Mesenchymal stem cell (in vitro differentiated cells and primary cell): Measurements from ENCODE around the gene CELSR1.

ENCODE experiments used
- DNase-seq: peaks from one replicate; pipeline ENCODE4 v3.0.0-alpha.2; 2013
- H2AFZ ChIP-seq: one replicate; pipeline ENCODE4 v1.6.1; 2013; ENCODE audit warnings: low read depth, mild to moderate bottlenecking, control low read depth, inconsistent platforms, low read length, moderate library complexity
- H2AK5ac ChIP-seq: 2 replicates; pipeline ENCODE4 v1.6.1; 2013; ENCODE audit warnings: low read length, moderate library complexity, mild to moderate bottlenecking, inconsistent platforms; ENCODE audit not compliant: severe bottlenecking
- H2BK120ac ChIP-seq: one replicate; pipeline ENCODE4 v1.6.1; 2013; ENCODE audit warnings: low read depth, mild to moderate bottlenecking, inconsistent platforms, low read length, moderate library complexity
- H2BK12ac ChIP-seq, 2 experiments: one replicate each; pipeline ENCODE4 v1.6.1; 2013; ENCODE audit warnings: inconsistent platforms in 2 of 2, low read length in 2 of 2, mild to moderate bottlenecking in 2 of 2, moderate library complexity in 2 of 2, control low read depth in 1 of 2
- H2BK15ac ChIP-seq: one replicate; pipeline ENCODE4 v1.6.1; 2013; ENCODE audit warnings: mild to moderate bottlenecking, low read depth, inconsistent platforms; ENCODE audit not compliant: poor library complexity, severe bottlenecking
- H2BK5ac ChIP-seq: 2 replicates; pipeline ENCODE4 v1.6.1; 2013; ENCODE audit warnings: low read depth, mild to moderate bottlenecking, low read length, control low read depth, inconsistent platforms; ENCODE audit not compliant: poor library complexity, severe bottlenecking
- H3K14ac ChIP-seq, 2 experiments: one replicate each; pipeline ENCODE4 v1.6.1; 2013; ENCODE audit warnings: inconsistent platforms in 2 of 2, low read length in 2 of 2, control low read depth in 1 of 2, mild to moderate bottlenecking in 1 of 2, moderate library complexity in 1 of 2
- H3K18ac ChIP-seq, 2 experiments: one replicate each; pipeline ENCODE4 v1.6.1; 2013; ENCODE audit warnings: inconsistent platforms in 2 of 2, low read length in 2 of 2, control low read depth in 1 of 2, low read depth in 1 of 2, mild to moderate bottlenecking in 1 of 2
- H3K23ac ChIP-seq, 2 experiments: one replicate each; pipeline ENCODE4 v1.6.1; 2013; ENCODE audit warnings: inconsistent platforms in 2 of 2, low read length in 2 of 2, mild to moderate bottlenecking in 2 of 2, moderate library complexity in 2 of 2, control low read depth in 1 of 2
- H3K27ac ChIP-seq: 2 replicates; pipeline ENCODE4 v1.5.1; 2013; ENCODE audit warnings: mild to moderate bottlenecking, moderate library complexity, low read length, control low read depth, inconsistent platforms; ENCODE audit not compliant: poor library complexity, severe bottlenecking
- H3K27me3 ChIP-seq, 2 experiments: 2 replicates each; pipeline versions ENCODE4 v1.6.1 to v1.7.0; 2013; ENCODE audit warnings: low read length in 2 of 2, mild to moderate bottlenecking in 2 of 2, moderate library complexity in 2 of 2, control low read depth in 1 of 2, inconsistent platforms in 1 of 2; ENCODE audit not compliant: control insufficient read depth in 1 of 2, insufficient read depth in 1 of 2
- H3K36me3 ChIP-seq, 2 experiments: 2 replicates each; pipeline versions ENCODE4 v1.6.1 to v1.7.0; 2013; ENCODE audit warnings: low read length in 2 of 2, control low read depth in 1 of 2, inconsistent platforms in 1 of 2, low read depth in 1 of 2, mild to moderate bottlenecking in 1 of 2; ENCODE audit not compliant: insufficient read depth in 2 of 2, control insufficient read depth in 1 of 2
- H3K4ac ChIP-seq, 2 experiments: one replicate each; pipeline ENCODE4 v1.6.1; 2013; ENCODE audit warnings: inconsistent platforms in 2 of 2, low read length in 2 of 2, mild to moderate bottlenecking in 2 of 2, moderate library complexity in 2 of 2, control low read depth in 1 of 2, low read depth in 1 of 2
- H3K4me1 ChIP-seq: 2 replicates; pipeline ENCODE4 v1.6.1; 2013; ENCODE audit warnings: low read depth, low read length, control low read depth; ENCODE audit not compliant: control insufficient read depth, insufficient read depth
- H3K4me2 ChIP-seq: 2 replicates; pipeline ENCODE4 v1.6.1; 2013; ENCODE audit warnings: low read length, mild to moderate bottlenecking, inconsistent platforms; ENCODE audit not compliant: poor library complexity, severe bottlenecking
- H3K4me3 ChIP-seq, 2 experiments: 2 replicates each; pipeline versions ENCODE4 v1.5.1 to v1.7.0; 2013; ENCODE audit warnings: low read length in 2 of 2, mild to moderate bottlenecking in 2 of 2, control low read depth in 1 of 2, low read depth in 1 of 2; ENCODE audit not compliant: insufficient read depth in 1 of 2
- H3K79me1 ChIP-seq: replicated peaks from 2 replicates; pipeline ENCODE4 v1.6.1; 2013; ENCODE audit warnings: mild to moderate bottlenecking, control low read depth, low read length, inconsistent platforms; ENCODE audit not compliant: poor library complexity, severe bottlenecking
- H3K9ac ChIP-seq: 2 replicates; pipeline ENCODE4 v1.7.0; 2013; ENCODE audit warnings: mild to moderate bottlenecking, low read length, moderate library complexity
- H3K9me3 ChIP-seq: 2 replicates; pipeline ENCODE4 v1.7.0; 2013; ENCODE audit warnings: mild to moderate bottlenecking, low read length; ENCODE audit not compliant: control insufficient read depth
- H4K8ac ChIP-seq: one replicate; pipeline ENCODE4 v1.6.1; 2013; ENCODE audit warnings: inconsistent platforms, mild to moderate bottlenecking, low read length, moderate library complexity
- H4K91ac ChIP-seq: one replicate; pipeline ENCODE4 v1.6.1; 2013; ENCODE audit warnings: mild to moderate bottlenecking, low read length, inconsistent platforms
- WGBS: methylation state at CpG from one replicate; pipeline ENCODE4 v1.1.7; 2013; ENCODE audit warnings: mixed read lengths; 5-methylcytosine and 5-hydroxymethylcytosine counted together

Gene CELSR1

DNA sequence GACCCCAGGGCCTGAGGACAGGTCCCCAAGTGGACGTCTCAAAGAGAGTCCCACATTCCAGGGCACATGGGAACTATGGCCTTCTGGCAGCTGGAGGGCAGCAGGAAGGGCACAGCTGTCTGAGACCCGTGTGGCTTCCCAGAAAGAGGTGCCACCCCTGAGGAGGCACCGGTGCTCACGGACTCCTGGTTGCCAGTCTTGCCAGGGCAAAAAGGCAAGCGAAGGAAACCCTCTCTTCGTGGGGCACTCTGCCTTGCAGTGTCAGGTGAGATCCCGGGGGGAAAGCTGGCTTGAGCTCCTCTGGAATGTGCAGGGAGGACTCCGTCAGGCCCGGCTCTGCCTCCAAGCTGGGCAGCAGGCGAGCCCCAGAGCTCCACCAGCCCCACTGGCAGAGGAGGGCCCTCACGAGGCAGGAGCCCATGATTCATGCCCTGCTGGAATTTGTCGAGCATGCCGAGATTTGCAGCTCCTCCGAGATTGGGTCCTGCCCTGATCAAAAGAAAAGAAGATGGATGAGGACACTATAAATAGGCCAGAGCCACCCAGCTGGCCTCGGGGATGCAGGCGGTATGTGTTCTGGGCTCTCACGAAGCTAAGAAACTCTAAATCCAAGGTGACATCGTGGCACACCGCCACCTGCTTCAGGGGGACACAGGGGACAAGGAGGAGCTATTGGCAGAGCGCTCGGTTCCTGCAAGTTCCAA, 9.9 kb upstream of the CELSR1 start:
- H4K91ac ChIP-seq, result peak overlapping the region; percentile 96
- peak overlapping the region; percentile 39 to 86 for H3K4ac ChIP-seq
- WGBS, result 51% methylated on average over 21 of the region's 21 CpGs
- H3K4me1 ChIP-seq, result peaks cover 33% of the 10 kb centered on the region
- H3K27me3 ChIP-seq, result no peaks in the 10 kb centered on the region
- H3K18ac ChIP-seq, result peak overlapping the region; percentile 68 to 92
- H3K79me1 ChIP-seq, result peaks cover 2% of the 10 kb centered on the region
- peak overlapping the region; percentile 86 for H3K27ac ChIP-seq
- H2AFZ ChIP-seq, result peak overlapping the region; percentile 44
- peak overlapping the region; percentile 81 for H3K9ac ChIP-seq
- peak overlapping the region; percentile 73 for H2BK120ac ChIP-seq
- H2BK12ac ChIP-seq, result peak overlapping the region; percentile 87 to 94
- peak overlapping the region; percentile 82 for H4K8ac ChIP-seq
- peak overlapping the region; percentile 36 for H2BK5ac ChIP-seq
- H3K23ac ChIP-seq, result no peak overlapping the region
- peak overlapping the region; percentile 87 for H2AK5ac ChIP-seq
- H3K4me3 ChIP-seq, result peak overlapping the region in 1 of 2 experiments; percentile 61
- peaks cover 4% of the 10 kb centered on the region for H3K9me3 ChIP-seq
- no peak overlapping the region for H3K4me2 ChIP-seq
- peak; percentile 81 for DNase-seq
- no peaks in the 10 kb centered on the region for H3K36me3 ChIP-seq
- H2BK15ac ChIP-seq, result peak overlapping the region; percentile 89
- H3K14ac ChIP-seq, result peak overlapping the region in 1 of 2 experiments; percentile 68

DNA sequence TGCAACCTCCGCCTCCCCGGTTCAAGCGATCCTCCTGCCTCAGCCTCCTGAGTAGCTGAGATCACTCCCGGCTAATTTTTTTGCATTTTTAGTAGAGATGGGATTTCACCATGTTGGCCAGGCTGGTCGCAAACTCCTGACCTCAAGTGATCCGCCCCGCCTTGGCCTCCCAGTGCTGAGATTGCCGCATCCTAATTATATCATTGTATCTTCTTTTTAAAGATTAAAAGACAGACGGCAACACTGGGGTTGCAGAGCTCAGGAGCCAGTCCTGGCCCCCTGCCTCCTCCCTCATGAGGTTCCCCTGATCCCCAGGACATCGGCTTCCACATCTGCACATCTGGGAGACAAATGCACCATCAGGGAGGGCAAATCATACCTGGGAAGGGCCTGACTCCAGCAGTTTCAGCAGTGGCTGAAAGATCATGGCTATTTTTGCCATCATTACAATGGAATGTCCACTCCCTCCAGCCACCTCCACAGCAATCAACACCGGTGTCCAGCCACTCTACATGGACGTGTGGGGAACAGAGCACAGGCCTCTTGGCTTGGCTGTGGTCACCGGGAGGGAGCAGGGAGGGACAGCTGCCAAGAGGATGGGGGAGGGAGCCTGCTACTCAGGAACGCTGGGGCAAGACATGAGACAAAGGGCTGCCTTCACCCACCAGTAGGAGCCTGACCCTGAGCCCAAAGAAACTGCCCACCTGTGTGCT, 9.2 kb upstream of the CELSR1 start:
- Histone ChIP-seq H3K23ac (no peak overlapping the region), H3K4me1 (peaks cover 37% of the 10 kb centered on the region), H2BK12ac (peak overlapping the region; percentile 87 to 92), H3K4me3 (peak overlapping the region in 1 of 2 experiments; percentile 61), H4K8ac (peak overlapping the region; percentile 82), H3K4me2 (no peak overlapping the region), H2BK15ac (peak overlapping the region; percentile 89), H3K18ac (peak overlapping the region; percentile 68 to 92), H3K9me3 (no peaks in the 10 kb centered on the region), H4K91ac (peak overlapping the region; percentile 96), H3K4ac (peak overlapping the region; percentile 39 to 86), H3K27ac (peak overlapping the region; percentile 86), H2BK120ac (peak overlapping the region; percentile 73), H2AFZ (peak overlapping the region; percentile 44), H3K79me1 (peaks cover 2% of the 10 kb centered on the region), H3K27me3 (no peaks in the 10 kb centered on the region), H3K14ac (peak overlapping the region in 1 of 2 experiments; percentile 68), H3K9ac (peak overlapping the region; percentile 81), H2BK5ac (peak overlapping the region; percentile 36), H3K36me3 (no peaks in the 10 kb centered on the region), H2AK5ac (peak overlapping the region; percentile 87)
- WGBS, result 74% methylated on average over 14 of the region's 14 CpGs
- peak; percentile 39 for DNase-seq

DNA sequence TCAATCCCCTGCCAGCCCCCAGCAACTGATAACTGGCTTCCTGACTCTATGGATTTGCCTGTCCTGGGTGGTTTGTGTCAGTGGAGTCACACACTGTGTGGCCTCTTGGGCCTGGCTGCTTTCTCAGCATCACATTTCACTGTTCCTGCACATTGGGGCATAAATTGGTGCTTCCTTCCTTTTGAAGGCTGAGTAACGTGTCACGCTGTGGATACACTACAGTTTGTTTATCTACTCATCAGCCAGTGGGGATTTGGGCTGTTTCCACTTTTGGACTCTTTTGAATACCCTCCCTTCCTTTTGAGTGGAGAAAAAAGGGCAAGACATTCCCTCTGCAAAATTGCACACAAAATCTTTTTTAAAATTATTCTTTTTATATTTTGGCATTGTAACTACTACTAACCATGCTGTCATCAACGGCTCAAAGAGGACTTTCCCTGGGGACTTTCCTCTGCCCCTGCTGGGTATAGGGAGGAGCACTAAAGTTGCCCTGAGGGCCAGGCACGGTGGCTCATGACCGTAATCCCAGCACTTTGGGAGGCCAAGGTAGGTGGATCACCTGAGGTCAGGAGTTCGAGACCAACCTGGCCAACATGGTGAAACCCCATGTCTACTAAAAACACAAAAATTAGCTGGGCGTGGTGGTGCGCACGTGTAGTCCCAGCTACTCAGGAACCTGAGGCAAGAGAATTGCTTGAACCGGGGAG, 7.8 kb upstream of the CELSR1 start:
- peaks cover 39% of the 10 kb centered on the region for H3K4me1 ChIP-seq
- no peaks in the 10 kb centered on the region for H3K36me3 ChIP-seq
- 73% methylated on average over 10 of the region's 10 CpGs for WGBS
- peak overlapping the region in 1 of 2 experiments; percentile 28 for H3K18ac ChIP-seq
- H3K27me3 ChIP-seq, result no peaks in the 10 kb centered on the region
- no peak overlapping the region for H4K91ac ChIP-seq
- DNase-seq, result peak; percentile 38
- no peak overlapping the region for H3K23ac ChIP-seq
- H2AK5ac ChIP-seq, result no peak overlapping the region
- H2AFZ ChIP-seq, result no peak overlapping the region
- no peak overlapping the region for H3K4ac ChIP-seq
- no peak overlapping the region for H2BK5ac ChIP-seq
- H4K8ac ChIP-seq, result no peak overlapping the region
- H3K14ac ChIP-seq, result no peak overlapping the region
- no peak overlapping the region for H3K27ac ChIP-seq
- H3K9me3 ChIP-seq, result no peaks in the 10 kb centered on the region
- peaks cover 2% of the 10 kb centered on the region for H3K79me1 ChIP-seq
- H2BK12ac ChIP-seq, result no peak overlapping the region
- no peak overlapping the region for H3K4me2 ChIP-seq
- H3K4me3 ChIP-seq, result no peak overlapping the region
- no peak overlapping the region for H2BK15ac ChIP-seq
- H2BK120ac ChIP-seq, result peak overlapping the region; percentile 30
- H3K9ac ChIP-seq, result peak overlapping the region; percentile 47
